B cell (primary cell): ENCODE measurements around the gene PLCG2. TPM values are rescaled to one million over a fixed set of nuclear protein-coding genes. Genes with fewer than 3 reads are reported as not detected.

Source experiments
- ATAC-seq: fragments of 200-7000 bp; cut with Tn5 transposase; one replicate; pipeline ENCODE4 v1.10.0; 2021; ENCODE audit warnings: low read depth, mild to moderate bottlenecking, moderate number of reproducible peaks, moderate library complexity
- CTCF ChIA-PET: fragments of 350-600 bp; sonication (Branson Sonifier 250); formaldehyde crosslinking; loops from one replicate; lab custom pipeline; 2021; ENCODE audit warnings: antibody characterized with exemption, inconsistent platforms; lab: Charles Lee
- POLR2A ChIA-PET: fragments of 350-600 bp; sonication (Branson Sonifier 250); formaldehyde crosslinking; loops from one replicate; lab custom pipeline; 2021; ENCODE audit warnings: antibody characterized with exemption; lab: Charles Lee
- DNase-seq: peaks from one replicate; pipeline ENCODE4 v3.0.0; 2013
- H2AFZ ChIP-seq: 2 replicates; pipeline ENCODE4 v1.6.1; 2012; ENCODE audit warnings: mild to moderate bottlenecking, low read depth, low read length; ENCODE audit not compliant: insufficient read depth, poor library complexity, severe bottlenecking
- H3K27ac ChIP-seq, 2 donors: 1 replicate in 1 of 2; 2 replicates in 1 of 2; pipeline ENCODE4 v1.5.1; 2012 to 2013; ENCODE audit warnings: low read length in 2 of 2, mild to moderate bottlenecking in 2 of 2, moderate library complexity in 1 of 2
- H3K27me3 ChIP-seq, 4 experiments: fragments of 200-600 bp in 1 of 4; sonication (generic) in 1 of 4; replicated peaks in 1 of 4; 1 replicate in 2 of 4; 2 replicates in 2 of 4; pipeline versions ENCODE4 v1.6.1 to v1.7.0; 2013 to 2016; ENCODE audit warnings: low read length in 3 of 4, mild to moderate bottlenecking in 2 of 4, mixed read lengths in 1 of 4, moderate library complexity in 1 of 4; ENCODE audit not compliant: insufficient read depth in 4 of 4, control insufficient read depth in 3 of 4; ENCODE audit errors: control extremely low read depth in 1 of 4
- H3K36me3 ChIP-seq, 2 experiments: replicated peaks in 1 of 2; 1 replicate in 1 of 2; 2 replicates in 1 of 2; pipeline versions ENCODE4 v1.6.1 to v1.7.1; 2013; ENCODE audit warnings: low read length in 1 of 2; ENCODE audit not compliant: insufficient read depth in 2 of 2, control insufficient read depth in 1 of 2; ENCODE audit errors: control extremely low read depth in 1 of 2, extremely low read depth in 1 of 2
- H3K4me1 ChIP-seq, 2 donors: fragments of 200-600 bp in 1 of 2; sonication (generic) in 1 of 2; 1 replicate in 1 of 2; 2 replicates in 1 of 2; pipeline versions ENCODE4 v1.5.1 to v1.6.1; 2013 to 2017; ENCODE audit warnings: low read length in 2 of 2; ENCODE audit not compliant: control insufficient read depth in 2 of 2, insufficient read depth in 2 of 2
- H3K4me2 ChIP-seq: replicated peaks from 2 replicates; pipeline ENCODE3; 2012; ENCODE audit warnings: mild to moderate bottlenecking, low read depth, low read length; ENCODE audit not compliant: poor library complexity, severe bottlenecking
- H3K4me3 ChIP-seq, 5 experiments: fragments of 200-600 bp in 1 of 5; sonication (generic) in 1 of 5; 1 replicate in 3 of 5; 2 replicates in 2 of 5; pipeline versions ENCODE4 v1.5.1 to v1.7.0; 2011 to 2016; ENCODE audit warnings: low read length in 4 of 5, mild to moderate bottlenecking in 4 of 5, low read depth in 2 of 5, control low read depth in 1 of 5, moderate library complexity in 1 of 5; ENCODE audit not compliant: insufficient read depth in 1 of 5; ENCODE audit errors: control extremely low read depth in 1 of 5, extremely low read depth in 1 of 5
- H3K79me2 ChIP-seq: fragments of 200-600 bp; sonication (generic); one replicate; pipeline ENCODE4 v1.6.0; 2016; ENCODE audit warnings: low read length; ENCODE audit not compliant: control insufficient read depth, insufficient read depth
- H3K9ac ChIP-seq: fragments of 200-600 bp; sonication (generic); 2 replicates; pipeline ENCODE4 v1.6.1; 2017; ENCODE audit warnings: mild to moderate bottlenecking, low read length, moderate library complexity
- H3K9me3 ChIP-seq, 3 donors: one replicate each; pipeline versions ENCODE4 v1.6.1 to v1.7.1; 2013; ENCODE audit warnings: low read length in 2 of 3; ENCODE audit not compliant: control insufficient read depth in 2 of 3, insufficient read depth in 1 of 3; ENCODE audit errors: control extremely low read depth in 1 of 3
- H4K20me1 ChIP-seq: 2 replicates; pipeline ENCODE4 v1.6.0; 2012; ENCODE audit warnings: mild to moderate bottlenecking, low read length; ENCODE audit not compliant: insufficient read depth, control insufficient read depth, poor library complexity, severe bottlenecking
- H3K27ac Mint-ChIP-seq: one replicate; pipeline ENCODE4 v1.8.0; 2021; ENCODE audit warnings: mixed read lengths
- H3K27me3 Mint-ChIP-seq: one replicate; pipeline ENCODE4 v1.8.0; 2021; ENCODE audit warnings: mixed read lengths
- H3K4me1 Mint-ChIP-seq: one replicate; pipeline ENCODE4 v1.8.0; 2021; ENCODE audit warnings: mixed read lengths
- H3K4me3 Mint-ChIP-seq: one replicate; pipeline ENCODE4 v1.8.0; 2021; ENCODE audit warnings: mixed read lengths
- H3K9me3 Mint-ChIP-seq: one replicate; pipeline ENCODE4 v1.8.0; 2022; ENCODE audit warnings: mixed read lengths; ENCODE audit not compliant: insufficient read depth
- CTCF ChIP-seq: fragments of 200-600 bp; IDR thresholded peaks from one replicate; pipeline ENCODE4 v1.8.0; 2022; ENCODE audit warnings: antibody characterized with exemption, mild to moderate bottlenecking
- EZH2 ChIP-seq: IDR thresholded peaks from 2 replicates; pipeline ENCODE4 v1.6.1; 2012; ENCODE audit warnings: borderline replicate concordance, low read depth, mild to moderate bottlenecking, moderate library complexity, low read length; ENCODE audit not compliant: insufficient read depth, poor library complexity, severe bottlenecking
- WGBS: methylation state at CpG from one replicate; pipeline ENCODE4 v1.1.5; 2013; ENCODE audit warnings: missing lambda C conversion rate; ENCODE audit not compliant: insufficient coverage; 5-methylcytosine and 5-hydroxymethylcytosine counted together
- intact Hi-C: fragments of 100-400 bp; cut with micrococcal nuclease; formaldehyde crosslinking; loops from one replicate; pipeline ENCODE4 v1.10.0; 2022
- polyA plus RNA-seq: library from polyadenylated mRNA; depleted of rRNA; stranded (reverse); fragments of >200 nt; gene quantifications from 2 replicates; pipeline ENCODE4 v1.2.3, GENCODE V29; 2012
- total RNA-seq, 2 donors: library from RNA; stranded (reverse); fragments of 120-200 nt in 1 of 2; gene quantifications; 1 replicate in 1 of 2; 2 replicates in 1 of 2; pipeline versions ENCODE4 v1.2.3 to v1.2.4, GENCODE V29; 2013 to 2022

Gene PLCG2
- total and polyA plus RNA-seq, 2 donors (not counting 1 experiment from before 2014, with no cell fraction given): 194 to 812 TPM

GRCh38 chr16:81846105-81846504, 67.0 kb downstream of the PLCG2 start:
- no peaks in the 10 kb centered on the region for H3K27me3 ChIP-seq
- intact Hi-C loops: no loop called here
- H4K20me1 ChIP-seq: peaks cover 91% of the 10 kb centered on the region
- H3K36me3 ChIP-seq: peaks cover 6 to 37% of the 10 kb centered on the region in 2 experiments
- CTCF ChIA-PET: interaction anchor here (0.8 to 2.0 kb wide), 5 partner anchors 14 to 66 kb away, joined by 3 to 8 read pairs (median 4); no protein-coding TSS in a partner anchor
- POLR2A ChIA-PET: interaction anchor here (0.7 kb wide), 1 partner anchor 29 kb away, joined by 6 read pairs; no protein-coding TSS in a partner anchor
- H2AFZ ChIP-seq: no peak overlapping the region
- Mint-ChIP-seq H3K9me3 (no peaks in the 10 kb centered on the region), H3K27ac (peak overlapping the region; percentile 60), H3K4me3 (no peak overlapping the region), H3K27me3 (no peaks in the 10 kb centered on the region), H3K4me1 (peaks cover 89% of the 10 kb centered on the region)
- DNase-seq (no peak), ATAC-seq (no peak)
- peaks cover 100% of the 10 kb centered on the region for H3K79me2 ChIP-seq
- peaks cover 62 to 80% of the 10 kb centered on the region in 2 donors for H3K4me1 ChIP-seq
- no peak overlapping the region for H3K4me3 ChIP-seq
- no peak for TF ChIP-seq EZH2
- no peak for TF ChIP-seq CTCF
- no peak overlapping the region for H3K9ac ChIP-seq
- WGBS: 100% methylated on average over 4 of the region's 4 CpGs
- no peak overlapping the region for H3K27ac ChIP-seq
- H3K9me3 ChIP-seq: no peaks in the 10 kb centered on the region
- H3K4me2 ChIP-seq: no peak overlapping the region

GRCh38 chr16:81848306-81848853, 69.3 kb downstream of the PLCG2 start:
- DNase-seq (no peak), ATAC-seq (no peak)
- intact Hi-C loops: no loop called here
- peaks cover 86% of the 10 kb centered on the region for H3K4me1 Mint-ChIP-seq
- H3K27ac ChIP-seq: peak overlapping the region in 1 of 2 donors; percentile 31
- no peaks in the 10 kb centered on the region for H3K9me3 Mint-ChIP-seq
- no peak overlapping the region for H3K4me2 ChIP-seq
- no peak overlapping the region for H3K4me3 ChIP-seq
- peak overlapping the region; percentile 82 for H3K27ac Mint-ChIP-seq
- no peaks in the 10 kb centered on the region for H3K27me3 ChIP-seq
- H3K27me3 Mint-ChIP-seq: no peaks in the 10 kb centered on the region
- WGBS: 97% methylated on average over 2 of the region's 4 CpGs
- peaks cover 91% of the 10 kb centered on the region for H4K20me1 ChIP-seq
- CTCF ChIA-PET: interaction anchor here (0.7 to 2.4 kb wide), 4 partner anchors 8 to 148 kb away, joined by 3 to 15 read pairs (median 6); no protein-coding TSS in a partner anchor
- peaks cover 100% of the 10 kb centered on the region for H3K79me2 ChIP-seq
- peaks cover 5 to 52% of the 10 kb centered on the region in 2 experiments for H3K36me3 ChIP-seq
- POLR2A ChIA-PET: no interaction called here
- H3K9me3 ChIP-seq: no peaks in the 10 kb centered on the region
- H3K9ac ChIP-seq: no peak overlapping the region
- H2AFZ ChIP-seq: no peak overlapping the region
- no peak for TF ChIP-seq CTCF
- no peak for TF ChIP-seq EZH2
- H3K4me3 Mint-ChIP-seq: peak overlapping the region; percentile 4
- H3K4me1 ChIP-seq: peaks cover 50 to 74% of the 10 kb centered on the region in 2 donors
